HG03469 (cell line): ENCODE data around the gene SLC35E2B.
A peak's percentile ranks its signal among the peaks of the same experiment; 100 is the strongest.

ENCODE experiments used
- ATAC-seq: cut with Tn5 transposase; IDR thresholded peaks from one replicate; pipeline ENCODE4 v1.9.1; 2021; ENCODE audit warnings: mild to moderate bottlenecking, moderate library complexity, moderate number of reproducible peaks; ENCODE audit not compliant: unreplicated experiment

Gene SLC35E2B

GRCh38 chr1:1627261-1627828 lies 65.2 kb downstream of the SLC35E2B start:
- no peak for ATAC-seq

- no peak for ATAC-seq
These were observed 66.1 kb downstream of the SLC35E2B start for GRCh38 chr1:1626207-1627141.

GRCh38 chr1:1625824-1626206 lies 66.8 kb downstream of the SLC35E2B start:
- ATAC-seq, result no peak

- no peak for ATAC-seq
These were observed 67.2 kb downstream of the SLC35E2B start for GRCh38 chr1:1625404-1625775.

- no peak for ATAC-seq
These were observed 67.9 kb downstream of the SLC35E2B start for GRCh38 chr1:1624443-1625403.

- no peak for ATAC-seq
These were observed 68.8 kb downstream of the SLC35E2B start for GRCh38 chr1:1623631-1624442.

- no peak for ATAC-seq
These were observed 69.4 kb downstream of the SLC35E2B start for GRCh38 chr1:1623181-1623630.

GRCh38 chr1:1622788-1623094 lies 69.9 kb downstream of the SLC35E2B start:
- ATAC-seq, result no peak

- no peak for ATAC-seq
These were observed 70.4 kb downstream of the SLC35E2B start for GRCh38 chr1:1622010-1622787.

GRCh38 chr1:1621173-1622009 lies 71.2 kb downstream of the SLC35E2B start:
- no peak for ATAC-seq

GRCh38 chr1:1620433-1621139 lies 72.0 kb downstream of the SLC35E2B start:
- no peak for ATAC-seq

GRCh38 chr1:1619917-1620361 lies 72.7 kb downstream of the SLC35E2B start:
- ATAC-seq, result no peak

GRCh38 chr1:1618396-1619068 lies 74.1 kb downstream of the SLC35E2B start:
- ATAC-seq, result no peak

GRCh38 chr1:1617925-1618324 lies 74.7 kb downstream of the SLC35E2B start:
- ATAC-seq, result no peak

- no peak for ATAC-seq
These were observed 75.1 kb downstream of the SLC35E2B start for GRCh38 chr1:1617516-1617915.

GRCh38 chr1:1616838-1617237 lies 75.8 kb downstream of the SLC35E2B start:
- ATAC-seq, result no peak

- ATAC-seq, result peak; percentile 13
These were observed 76.4 kb downstream of the SLC35E2B start for GRCh38 chr1:1616045-1616790.
